HEK293T (cell line): Measurements from ENCODE around the gene MFRP.

Experiments used
- CTCF ChIA-PET: fragments of 350-600 bp; formaldehyde crosslinking; extraction: SDS; loops from one replicate; lab custom pipeline; 2021; ENCODE audit warnings: antibody characterized with exemption, inconsistent platforms; lab: Yijun Ruan, JAX
- POLR2A ChIA-PET: fragments of 350-600 bp; formaldehyde crosslinking; extraction: SDS; loops from one replicate; lab custom pipeline; 2020; ENCODE audit warnings: antibody characterized with exemption, inconsistent platforms; lab: Yijun Ruan, JAX
- DNase-seq: peaks from one replicate; pipeline ENCODE4 v3.0.0; 2012; ENCODE audit warnings: mixed read lengths; ENCODE audit errors: extremely low spot score
- ARNT ChIP-seq: fragments of 450-650 bp; IDR thresholded peaks from 2 replicates; pipeline ENCODE4 v1.6.1; 2017; ENCODE audit warnings: mild to moderate bottlenecking
- BHLHE40 ChIP-seq: fragments of 450-650 bp; IDR thresholded peaks from 2 replicates; pipeline ENCODE4 v1.6.1; 2016; ENCODE audit warnings: mild to moderate bottlenecking, moderate library complexity, borderline replicate concordance
- CTBP1 ChIP-seq: fragments of 450-650 bp; IDR thresholded peaks from 2 replicates; pipeline ENCODE4 v1.6.1; 2016; ENCODE audit warnings: borderline replicate concordance
- ELF4 ChIP-seq: fragments of 450-650 bp; IDR thresholded peaks from 2 replicates; pipeline ENCODE4 v1.6.1; 2017; ENCODE audit warnings: antibody characterized with exemption
- FOXA1 ChIP-seq: fragments of 450-650 bp; IDR thresholded peaks from 2 replicates; pipeline ENCODE4 v1.6.1; 2016; ENCODE audit warnings: mild to moderate bottlenecking
- FOXK2 ChIP-seq: fragments of 450-650 bp; IDR thresholded peaks from 2 replicates; pipeline ENCODE4 v1.6.1; 2016; ENCODE audit warnings: mild to moderate bottlenecking
- FOXM1 ChIP-seq: fragments of 450-650 bp; IDR thresholded peaks from 2 replicates; pipeline ENCODE4 v1.6.1; 2017; ENCODE audit warnings: mild to moderate bottlenecking, borderline replicate concordance
- HDGF ChIP-seq: fragments of 450-650 bp; IDR thresholded peaks from 2 replicates; pipeline ENCODE4 v1.6.1; 2017; ENCODE audit warnings: antibody characterized with exemption, borderline replicate concordance
- L3MBTL2 ChIP-seq: fragments of 450-650 bp; conservative IDR thresholded peaks from 2 replicates; pipeline ENCODE4 v1.6.1; 2016; ENCODE audit warnings: mild to moderate bottlenecking
- LEF1 ChIP-seq: fragments of 450-650 bp; IDR thresholded peaks from 2 replicates; pipeline ENCODE4 v1.6.1; 2017; ENCODE audit warnings: mild to moderate bottlenecking, borderline replicate concordance
- NFRKB ChIP-seq: fragments of 450-650 bp; IDR thresholded peaks from 2 replicates; pipeline ENCODE4 v1.6.1; 2016; ENCODE audit warnings: mild to moderate bottlenecking, moderate library complexity
- PKNOX1 ChIP-seq: fragments of 450-650 bp; IDR thresholded peaks from 2 replicates; pipeline ENCODE4 v1.6.1; 2016
- SP1 ChIP-seq: fragments of 450-650 bp; IDR thresholded peaks from 2 replicates; pipeline ENCODE4 v1.6.1; 2017
- SUZ12 ChIP-seq: fragments of 450-650 bp; IDR thresholded peaks from 2 replicates; pipeline ENCODE4 v1.6.1; 2016; ENCODE audit warnings: mild to moderate bottlenecking
- TARDBP ChIP-seq: fragments of 450-650 bp; IDR thresholded peaks from 2 replicates; pipeline ENCODE4 v1.6.1; 2016
- ZNF384 ChIP-seq: fragments of 450-650 bp; IDR thresholded peaks from 2 replicates; pipeline ENCODE4 v1.6.1; 2016

MFRP gene

GRCh38 chr11:119373059-119373920 is 26.8 kb upstream of the MFRP start:
- DNase-seq = no peak
- TF ChIP-seq CTBP1 (no peak), ARNT (no peak), PKNOX1 (no peak)
- ChIA-PET CTCF (interaction anchor here (1.2 to 3.5 kb wide), 8 partner anchors 9 to 103 kb away, joined by 3 to 21 read pairs (median 4); no protein-coding TSS in a partner anchor), POLR2A (interaction anchor here (1.1 to 1.6 kb wide), 2 partner anchors 35 to 49 kb away, joined by 4 to 5 read pairs; no protein-coding TSS in a partner anchor)

- ChIA-PET CTCF (no interaction called here), POLR2A (no interaction called here)
- no peak for DNase-seq
- TF ChIP-seq LEF1 = no peak
- TF ChIP-seq FOXK2 = no peak
- no peak for TF ChIP-seq CTBP1
- no peak for TF ChIP-seq L3MBTL2
- TF ChIP-seq TARDBP = no peak
- TF ChIP-seq HDGF = no peak
- TF ChIP-seq FOXA1 = no peak
- no peak for TF ChIP-seq ELF4
- no peak for TF ChIP-seq PKNOX1
- no peak for TF ChIP-seq ARNT
- no peak for TF ChIP-seq SP1
- no peak for TF ChIP-seq SUZ12
- no peak for TF ChIP-seq BHLHE40
- TF ChIP-seq FOXM1 = no peak
- TF ChIP-seq NFRKB = no peak
- TF ChIP-seq ZNF384 = no peak
Measured at GRCh38 chr11:119372260-119373058, 26.0 kb upstream of the MFRP start.

- ChIA-PET CTCF (no interaction called here), POLR2A (no interaction called here)
- TF ChIP-seq ELF4 (no peak), NFRKB (no peak), SP1 (no peak), FOXA1 (no peak), FOXK2 (no peak), SUZ12 (no peak), LEF1 (no peak), L3MBTL2 (no peak), PKNOX1 (no peak), HDGF (no peak), ZNF384 (no peak), BHLHE40 (no peak), TARDBP (no peak)
- no peak for DNase-seq
Measured at GRCh38 chr11:119371778-119372182, 25.3 kb upstream of the MFRP start.

- TF ChIP-seq TARDBP (no peak), ELF4 (no peak), ZNF384 (no peak), ARNT (no peak), HDGF (no peak), CTBP1 (no peak), NFRKB (no peak), SP1 (no peak), FOXA1 (no peak), LEF1 (no peak), SUZ12 (no peak), FOXM1 (no peak)
- DNase-seq = no peak
- POLR2A ChIA-PET = interaction anchor here (1.0 kb wide), 1 partner anchor 33 kb away, joined by 3 read pairs; no protein-coding TSS in a partner anchor
- CTCF ChIA-PET = interaction anchor here (1.0 to 1.6 kb wide), 3 partner anchors 9 to 32 kb away, joined by 3 to 9 read pairs (median 3); no protein-coding TSS in a partner anchor
Measured at GRCh38 chr11:119371067-119371601, 24.6 kb upstream of the MFRP start.

DNA sequence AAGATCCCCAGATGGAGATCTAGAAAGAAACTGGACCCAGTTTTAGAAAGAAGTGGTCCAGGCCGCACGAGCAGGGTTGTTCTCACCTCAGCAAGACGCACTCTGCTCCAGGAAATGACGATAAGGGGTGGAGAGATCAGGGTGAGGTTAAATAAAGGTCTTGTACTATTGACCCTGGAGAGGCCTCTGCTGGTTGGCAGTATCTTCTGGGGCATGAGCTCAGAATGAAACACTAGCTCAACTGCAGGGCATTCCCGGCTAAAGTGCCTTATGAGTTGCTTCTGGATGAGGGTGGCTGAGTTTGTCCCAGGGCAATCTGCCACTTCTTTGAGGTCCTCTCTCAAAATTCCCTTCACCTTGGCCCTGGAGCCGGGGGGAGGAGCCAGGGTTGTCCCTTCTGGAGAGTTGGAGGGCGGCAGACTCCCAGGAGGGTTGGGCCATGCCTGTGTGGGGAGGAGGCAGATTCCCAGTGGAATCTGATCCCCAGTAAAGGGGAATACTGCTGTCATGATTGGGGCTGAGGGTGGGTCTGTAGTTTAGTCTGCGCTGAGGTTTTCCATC is 24.1 kb upstream of the MFRP start:
- ChIA-PET POLR2A (interaction anchor here (1.0 kb wide), 1 partner anchor 33 kb away, joined by 3 read pairs; no protein-coding TSS in a partner anchor), CTCF (interaction anchor here (0.6 to 1.6 kb wide), 5 partner anchors 9 to 49 kb away, joined by 3 to 9 read pairs (median 3); no protein-coding TSS in a partner anchor)
- no peak for TF ChIP-seq ARNT
- TF ChIP-seq CTBP1 = no peak
- TF ChIP-seq TARDBP = no peak
- no peak for TF ChIP-seq LEF1
- no peak for TF ChIP-seq SUZ12
- TF ChIP-seq FOXK2 = no peak
- no peak for DNase-seq
